DND-41 (cell line): ENCODE results near the gene FOXK2.

ENCODE experiments used
- ATAC-seq: fragments of 200-7000 bp; cut with Tn5 transposase; 3 replicates; pipeline ENCODE4 v1.9.1; 2021; ENCODE audit warnings: low read depth; ENCODE audit not compliant: insufficient read depth
- DNase-seq: peaks from one replicate; pipeline ENCODE4 v3.0.0-alpha.2; 2020
- H2AFZ ChIP-seq: 2 replicates; pipeline ENCODE4 v1.6.0; 2012; ENCODE audit warnings: low read depth, low read length
- H3K27ac ChIP-seq: 2 replicates; pipeline ENCODE4 v1.5.1; 2012; ENCODE audit warnings: low read length, inconsistent platforms
- H3K27me3 ChIP-seq: fragments of 200-600 bp; sonication (generic); 2 replicates; pipeline ENCODE4 v1.6.0; 2012; ENCODE audit warnings: low read length, mild to moderate bottlenecking, inconsistent platforms; ENCODE audit not compliant: insufficient read depth, poor library complexity
- H3K36me3 ChIP-seq: 2 replicates; pipeline ENCODE4 v1.5.1; 2012; ENCODE audit warnings: low read length, inconsistent platforms; ENCODE audit not compliant: insufficient read depth
- H3K4me1 ChIP-seq: 2 replicates; pipeline ENCODE4 v1.5.1; 2012; ENCODE audit warnings: mild to moderate bottlenecking, low read length; ENCODE audit not compliant: insufficient read depth
- H3K4me2 ChIP-seq: 2 replicates; pipeline ENCODE4 v1.6.0; 2012; ENCODE audit warnings: mild to moderate bottlenecking, moderate library complexity, low read length, inconsistent platforms; ENCODE audit not compliant: insufficient read depth
- H3K4me3 ChIP-seq, 2 experiments: fragments of 200-600 bp in 1 of 2; shearing (Covaris generic) in 1 of 2; 2 replicates each; pipeline ENCODE4 v1.5.1; 2012 to 2016; ENCODE audit warnings: inconsistent platforms in 2 of 2, low read length in 2 of 2, mild to moderate bottlenecking in 2 of 2, low read depth in 1 of 2, moderate library complexity in 1 of 2
- H3K79me2 ChIP-seq: 2 replicates; pipeline ENCODE4 v1.6.0; 2012; ENCODE audit warnings: low read length, inconsistent platforms; ENCODE audit not compliant: insufficient read depth
- H3K9ac ChIP-seq: 2 replicates; pipeline ENCODE4 v1.6.0; 2012; ENCODE audit warnings: low read depth, mild to moderate bottlenecking, inconsistent platforms, low read length, moderate library complexity
- H3K9me3 ChIP-seq: 2 replicates; pipeline ENCODE4 v1.5.1; 2012; ENCODE audit warnings: low read length, moderate library complexity, mild to moderate bottlenecking, inconsistent platforms; ENCODE audit not compliant: insufficient read depth, severe bottlenecking
- H4K20me1 ChIP-seq: 2 replicates; pipeline ENCODE4 v1.6.0; 2012; ENCODE audit warnings: low read length; ENCODE audit not compliant: insufficient read depth
- CTCF ChIP-seq: IDR thresholded peaks from 2 replicates; pipeline ENCODE4 v1.5.1; 2012; ENCODE audit warnings: borderline replicate concordance, low read length, moderate library complexity, mild to moderate bottlenecking; ENCODE audit not compliant: poor library complexity, severe bottlenecking; ENCODE audit errors: extremely low read depth
- EZH2 ChIP-seq: IDR thresholded peaks from 3 replicates; pipeline ENCODE4 v1.6.1; 2012; ENCODE audit warnings: borderline replicate concordance, low read depth, mild to moderate bottlenecking, moderate library complexity, low read length, inconsistent platforms; ENCODE audit not compliant: severe bottlenecking

The FOXK2 gene

GRCh38 chr17:82638183-82638773 lies 118.7 kb downstream of the FOXK2 start:
- DNase-seq, result no peak
- Histone ChIP-seq H3K9ac (no peak overlapping the region), H3K9me3 (no peaks in the 10 kb centered on the region), H2AFZ (no peak overlapping the region), H3K27ac (no peak overlapping the region), H3K36me3 (peaks cover 64% of the 10 kb centered on the region), H3K4me3 (no peak overlapping the region), H3K4me2 (no peak overlapping the region), H3K4me1 (no peaks in the 10 kb centered on the region), H3K27me3 (no peaks in the 10 kb centered on the region), H4K20me1 (peaks cover 39% of the 10 kb centered on the region), H3K79me2 (peaks cover 90% of the 10 kb centered on the region)
- ATAC-seq, result no peak
- TF ChIP-seq CTCF, result no peak
- TF ChIP-seq EZH2, result no peak

- Histone ChIP-seq H3K27me3 (no peaks in the 10 kb centered on the region), H3K9ac (no peak overlapping the region), H2AFZ (no peak overlapping the region), H3K4me3 (no peak overlapping the region), H3K4me1 (no peaks in the 10 kb centered on the region), H3K9me3 (no peaks in the 10 kb centered on the region), H3K36me3 (peaks cover 65% of the 10 kb centered on the region), H3K79me2 (peaks cover 91% of the 10 kb centered on the region), H3K4me2 (no peak overlapping the region), H4K20me1 (peaks cover 50% of the 10 kb centered on the region), H3K27ac (no peak overlapping the region)
- TF ChIP-seq CTCF, result no peak
- TF ChIP-seq EZH2, result no peak
- ATAC-seq, result no peak
- no peak for DNase-seq
Observed at GRCh38 chr17:82639628-82640027, 120.1 kb downstream of the FOXK2 start.

GRCh38 chr17:82640036-82640435 lies 120.5 kb downstream of the FOXK2 start:
- no peak for TF ChIP-seq CTCF
- Histone ChIP-seq H3K4me3 (no peak overlapping the region), H3K9me3 (no peaks in the 10 kb centered on the region), H3K9ac (no peak overlapping the region), H3K4me2 (no peak overlapping the region), H3K27me3 (no peaks in the 10 kb centered on the region), H2AFZ (no peak overlapping the region), H3K27ac (no peak overlapping the region), H3K4me1 (no peaks in the 10 kb centered on the region), H3K79me2 (peaks cover 91% of the 10 kb centered on the region), H4K20me1 (peaks cover 51% of the 10 kb centered on the region), H3K36me3 (peaks cover 67% of the 10 kb centered on the region)
- ATAC-seq, result no peak
- DNase-seq, result no peak

GRCh38 chr17:82642022-82642421 lies 122.5 kb downstream of the FOXK2 start:
- no peak for DNase-seq
- Histone ChIP-seq H2AFZ (no peak overlapping the region), H3K4me1 (peaks cover 18% of the 10 kb centered on the region), H3K27me3 (no peaks in the 10 kb centered on the region), H4K20me1 (peaks cover 62% of the 10 kb centered on the region), H3K27ac (no peak overlapping the region), H3K79me2 (peaks cover 94% of the 10 kb centered on the region), H3K4me2 (no peak overlapping the region), H3K9ac (no peak overlapping the region), H3K9me3 (no peaks in the 10 kb centered on the region), H3K4me3 (no peak overlapping the region), H3K36me3 (peaks cover 63% of the 10 kb centered on the region)
- TF ChIP-seq EZH2 (no peak), CTCF (no peak)
- no peak for ATAC-seq
